MM.1S (cell line): ENCODE data around the gene HSPG2.

Experiments used
- CTCF ChIP-seq: fragments of 300-600 bp; sonication (generic); IDR thresholded peaks from 2 replicates; pipeline ENCODE4 v1.5.1; 2016; ENCODE audit warnings: antibody characterized with exemption, low read length, mixed read lengths
- EZH2 ChIP-seq: fragments of 300-600 bp; sonication (generic); optimal IDR thresholded peaks from 2 replicates; pipeline ENCODE3; 2017; ENCODE audit warnings: low read depth, mild to moderate bottlenecking, antibody characterized with exemption, low read length, mixed read lengths

DNA sequence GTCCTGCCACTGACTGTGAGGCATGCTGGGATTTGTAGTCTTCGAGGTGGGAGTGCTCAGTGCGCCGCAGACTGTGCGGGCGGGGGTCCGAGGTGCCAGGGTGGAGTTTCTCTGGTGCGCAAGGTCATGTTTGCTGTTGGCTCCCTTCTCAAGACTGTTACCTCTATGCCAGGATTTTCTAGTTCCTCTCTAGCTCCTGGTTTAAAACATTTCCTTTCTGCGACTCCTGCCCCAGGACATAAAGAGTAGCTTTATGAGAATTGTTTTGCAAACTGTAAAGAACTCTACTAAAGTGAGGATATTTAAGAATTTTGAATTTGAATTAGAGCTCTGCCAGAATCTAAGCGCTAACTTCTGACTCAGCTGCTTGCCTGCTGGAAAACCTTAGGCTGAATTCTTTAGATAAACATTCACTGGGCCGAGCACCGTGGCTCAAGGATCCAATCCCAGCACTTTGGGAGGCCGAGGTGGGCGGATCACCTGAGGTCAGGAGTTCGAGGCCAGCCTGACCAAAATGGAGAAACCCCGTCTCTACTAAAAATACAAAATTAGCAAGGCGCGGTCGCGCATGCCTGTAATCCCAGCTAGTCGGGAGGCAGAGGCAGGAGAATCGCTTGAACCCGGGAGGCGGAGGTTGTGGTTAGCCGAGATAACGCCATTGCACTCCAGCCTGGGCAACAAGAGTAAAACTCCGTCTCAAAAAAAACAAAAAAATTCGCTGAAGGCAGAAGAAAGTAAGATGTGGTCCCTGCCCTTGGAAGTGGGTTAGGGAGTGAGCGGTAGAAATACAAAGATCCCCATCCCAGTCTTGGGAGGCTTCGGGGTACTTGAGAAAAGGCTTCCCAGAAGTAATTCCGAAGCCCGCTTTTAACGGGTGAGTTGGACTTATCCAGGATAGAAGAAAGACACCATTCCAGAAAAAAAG lies 153.2 kb downstream of the HSPG2 start:
- TF ChIP-seq CTCF (no peak), EZH2 (no peak)
